ENCODE measurements around the gene DNASE1L1. TPM values are rescaled to one million over a fixed set of nuclear protein-coding genes. Genes with fewer than 3 reads are reported as not detected.
"Not testable (repeated sequence)": the region's sequence is repeated elsewhere in the genome, so short reads cannot be mapped to it uniquely, and the experiment has no call there.

DNASE1L1 gene
- polyA plus RNA-seq, 3 donors, result 26.2 to 64.5 (median 27.2) TPM

GRCh38 chrX:154389812-154390747 lies 19.0 kb downstream of the DNASE1L1 start:
- H3K4me3 Mint-ChIP-seq; H3K9me3 Mint-ChIP-seq; H3K4me2 ChIP-seq (replicated peaks; ENCODE audit: extremely low read depth, low read length, poor library complexity, severe bottlenecking); H3K4me3 ChIP-seq (replicated peaks in 1 of 3; ENCODE audit: low read depth in 2 of 3, low read length in 3 of 3); H3K36me3 ChIP-seq (replicated peaks in 1 of 2; ENCODE audit: control insufficient read depth in 1 of 2, insufficient read depth in 2 of 2, low read length in 2 of 2); H3K9me3 ChIP-seq (replicated peaks in 1 of 2; ENCODE audit: control insufficient read depth in 1 of 2, insufficient read depth in 1 of 2, low read length in 2 of 2); H2AFZ ChIP-seq (ENCODE audit: insufficient read depth, low read depth, low read length, poor library complexity, severe bottlenecking); H3K4me1 Mint-ChIP-seq; intact Hi-C loops (cut with micrococcal nuclease); H3K27me3 Mint-ChIP-seq (ENCODE audit: low read depth in 3 of 3); H4K20me1 ChIP-seq (ENCODE audit: insufficient read depth, low read length); H3K36me3 Mint-ChIP-seq; H3K79me2 ChIP-seq (ENCODE audit: insufficient read depth, low read length); H3K4me1 ChIP-seq (ENCODE audit: control insufficient read depth in 1 of 2, insufficient read depth in 2 of 2, low read length in 2 of 2); H3K27me3 ChIP-seq (ENCODE audit: control insufficient read depth in 2 of 2, insufficient read depth in 2 of 2, low read length in 2 of 2); DNase-seq; H3K9ac ChIP-seq (ENCODE audit: insufficient read depth, low read length, poor library complexity, severe bottlenecking); H3K27ac ChIP-seq (ENCODE audit: low read depth in 1 of 2, low read length in 2 of 2): not testable (repeated sequence)
- peak overlapping the region in 1 of 7 donors; percentile 41 for H3K27ac Mint-ChIP-seq
- WGBS (ENCODE audit: insufficient coverage), result no CpG with 5 or more reads among the region's 121 CpGs

DNA sequence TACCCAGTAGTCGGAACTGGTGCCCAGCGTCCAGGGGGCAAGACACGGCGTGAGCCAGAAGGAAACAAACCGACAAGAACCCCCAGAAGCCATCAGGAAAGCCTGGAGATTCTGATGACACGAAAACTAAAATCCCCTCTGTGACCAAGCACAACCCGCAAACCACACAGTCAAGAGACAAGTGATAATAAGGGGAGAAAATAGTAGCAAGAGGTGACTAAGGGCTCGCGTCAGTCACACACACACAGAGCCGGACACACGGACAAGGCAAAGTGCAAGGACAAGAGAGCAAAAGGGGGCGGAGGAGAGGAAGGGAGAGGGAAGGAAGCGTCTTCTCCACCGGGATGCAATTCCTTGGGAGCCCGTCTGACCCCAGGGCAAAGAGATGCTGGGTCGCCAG lies 20.4 kb downstream of the DNASE1L1 start:
- intact Hi-C loops (cut with micrococcal nuclease); H3K36me3 Mint-ChIP-seq; H3K36me3 ChIP-seq (replicated peaks in 1 of 2; ENCODE audit: control insufficient read depth in 1 of 2, insufficient read depth in 2 of 2, low read length in 2 of 2); H3K4me1 Mint-ChIP-seq; H3K27me3 ChIP-seq (ENCODE audit: control insufficient read depth in 2 of 2, insufficient read depth in 2 of 2, low read length in 2 of 2); H3K27me3 Mint-ChIP-seq (ENCODE audit: low read depth in 3 of 3); H3K4me1 ChIP-seq (ENCODE audit: control insufficient read depth in 1 of 2, insufficient read depth in 2 of 2, low read length in 2 of 2); H4K20me1 ChIP-seq (ENCODE audit: insufficient read depth, low read length); H3K27ac Mint-ChIP-seq; DNase-seq; H3K79me2 ChIP-seq (ENCODE audit: insufficient read depth, low read length); H3K9me3 Mint-ChIP-seq; H3K9me3 ChIP-seq (replicated peaks in 1 of 2; ENCODE audit: control insufficient read depth in 1 of 2, insufficient read depth in 1 of 2, low read length in 2 of 2); H3K4me3 Mint-ChIP-seq; H2AFZ ChIP-seq (ENCODE audit: insufficient read depth, low read depth, low read length, poor library complexity, severe bottlenecking); H3K4me2 ChIP-seq (replicated peaks; ENCODE audit: extremely low read depth, low read length, poor library complexity, severe bottlenecking); H3K27ac ChIP-seq (ENCODE audit: low read depth in 1 of 2, low read length in 2 of 2); H3K4me3 ChIP-seq (replicated peaks in 1 of 3; ENCODE audit: low read depth in 2 of 3, low read length in 3 of 3); H3K9ac ChIP-seq (ENCODE audit: insufficient read depth, low read length, poor library complexity, severe bottlenecking): not testable (repeated sequence)
- no CpG with 5 or more reads among the region's 16 CpGs for WGBS (ENCODE audit: insufficient coverage)

GRCh38 chrX:154388094-154388493 lies 21.0 kb downstream of the DNASE1L1 start:
- intact Hi-C loops (cut with micrococcal nuclease); H3K79me2 ChIP-seq (ENCODE audit: insufficient read depth, low read length); H4K20me1 ChIP-seq (ENCODE audit: insufficient read depth, low read length); H3K27me3 Mint-ChIP-seq (ENCODE audit: low read depth in 3 of 3); H3K9me3 Mint-ChIP-seq; H3K4me2 ChIP-seq (replicated peaks; ENCODE audit: extremely low read depth, low read length, poor library complexity, severe bottlenecking); H3K27ac Mint-ChIP-seq; H3K36me3 ChIP-seq (replicated peaks in 1 of 2; ENCODE audit: control insufficient read depth in 1 of 2, insufficient read depth in 2 of 2, low read length in 2 of 2); DNase-seq; H3K9me3 ChIP-seq (replicated peaks in 1 of 2; ENCODE audit: control insufficient read depth in 1 of 2, insufficient read depth in 1 of 2, low read length in 2 of 2); H2AFZ ChIP-seq (ENCODE audit: insufficient read depth, low read depth, low read length, poor library complexity, severe bottlenecking); H3K36me3 Mint-ChIP-seq; H3K27me3 ChIP-seq (ENCODE audit: control insufficient read depth in 2 of 2, insufficient read depth in 2 of 2, low read length in 2 of 2); H3K4me3 Mint-ChIP-seq; H3K27ac ChIP-seq (ENCODE audit: low read depth in 1 of 2, low read length in 2 of 2); H3K9ac ChIP-seq (ENCODE audit: insufficient read depth, low read length, poor library complexity, severe bottlenecking); H3K4me3 ChIP-seq (replicated peaks in 1 of 3; ENCODE audit: low read depth in 2 of 3, low read length in 3 of 3); H3K4me1 ChIP-seq (ENCODE audit: control insufficient read depth in 1 of 2, insufficient read depth in 2 of 2, low read length in 2 of 2): not testable (repeated sequence)
- peaks cover 11% of the 10 kb centered on the region for H3K4me1 Mint-ChIP-seq
- no CpG with 5 or more reads among the region's 20 CpGs for WGBS (ENCODE audit: insufficient coverage)
